GM12878 (cell line): ENCODE results near the gene ADGRG1.

Experiments used
- CHD2 ChIP-seq: IDR thresholded peaks from 2 replicates; pipeline ENCODE4 v1.6.1; 2011; ENCODE audit warnings: low read depth, low read length, improper control_type of control experiment, borderline replicate concordance
- EP300 ChIP-seq, 2 experiments: fragments of 150-350 bp in 1 of 2; IDR thresholded peaks; 2 replicates each; pipeline ENCODE4 v1.6.1; 2011 to 2012; ENCODE audit warnings: low read depth in 2 of 2, low read length in 2 of 2, borderline replicate concordance in 1 of 2, improper control_type of control experiment in 1 of 2, inconsistent platforms in 1 of 2; ENCODE audit not compliant: control insufficient read depth in 1 of 2
- HCFC1 ChIP-seq: fragments of 150-350 bp; IDR thresholded peaks from 2 replicates; pipeline ENCODE4 v1.6.1; 2014; ENCODE audit warnings: low read length
- HDAC2 ChIP-seq: fragments of 200-600 bp; sonication (generic); IDR thresholded peaks from 2 replicates; pipeline ENCODE4 v1.6.1; 2017
- NFYB ChIP-seq: IDR thresholded peaks from 2 replicates; pipeline ENCODE4 v1.6.1; 2011; ENCODE audit warnings: low read depth, mild to moderate bottlenecking, low read length, improper control_type of control experiment, moderate library complexity; ENCODE audit not compliant: insufficient read depth
- POLR2A ChIP-seq: IDR thresholded peaks from 2 replicates; pipeline ENCODE4 v1.6.1; 2011; ENCODE audit warnings: low read depth, mild to moderate bottlenecking, low read length
- SMC3 ChIP-seq: IDR thresholded peaks from 2 replicates; pipeline ENCODE4 v1.6.1; 2011; ENCODE audit warnings: low read length, improper control_type of control experiment, borderline replicate concordance
- SPI1 ChIP-seq: IDR thresholded peaks from 2 replicates; pipeline ENCODE4 v1.6.1; 2011; ENCODE audit warnings: low read depth, mild to moderate bottlenecking, low read length, moderate library complexity, borderline replicate concordance; ENCODE audit not compliant: insufficient read depth
- ZNF274 ChIP-seq: IDR thresholded peaks from one replicate; pipeline ENCODE4 v1.8.0; 2011; ENCODE audit not compliant: insufficient read length, insufficient read depth
- TF ChIP-seq, protein P1 (sequence below), 3 experiments: IDR thresholded peaks in 2 of 3; conservative IDR thresholded peaks in 1 of 3; 2 replicates each; pipeline ENCODE4 v1.5.1; 2011; ENCODE audit warnings: low read depth in 3 of 3, low read length in 3 of 3, mild to moderate bottlenecking in 3 of 3, control low read depth in 2 of 3, moderate library complexity in 2 of 3, inconsistent platforms in 1 of 3, mixed read lengths in 1 of 3; ENCODE audit not compliant: control insufficient read depth in 2 of 3, insufficient read depth in 1 of 3; ENCODE audit errors: extremely low read depth in 1 of 3
- TF ChIP-seq, protein P2 (sequence below): fragments of 450-650 bp; IDR thresholded peaks from 2 replicates; pipeline ENCODE4 v1.6.1; 2016; ENCODE audit warnings: mild to moderate bottlenecking

DNA sequence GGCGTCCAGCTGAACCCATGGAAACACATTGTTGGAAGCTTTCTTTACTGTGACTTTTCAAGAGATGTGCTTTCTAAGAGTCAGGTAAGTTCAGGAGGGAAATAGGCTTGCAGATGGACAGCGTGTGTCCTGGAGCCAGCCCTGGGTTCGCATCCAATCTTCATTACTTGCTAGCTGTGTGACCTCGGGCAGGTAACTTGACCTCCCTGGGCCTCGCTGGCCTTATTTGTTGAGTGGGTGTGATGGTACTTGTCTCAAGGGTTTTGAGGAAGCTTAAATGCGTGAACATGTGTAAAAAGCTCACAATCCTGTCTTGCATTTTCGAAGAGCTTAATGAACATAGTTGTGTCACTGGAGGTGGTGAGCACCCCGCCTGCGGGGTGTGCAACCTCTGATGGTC is 11.8 kb downstream of the ADGRG1 start:
- TF ChIP-seq NFYB: no peak
- TF ChIP-seq, protein P1, sequence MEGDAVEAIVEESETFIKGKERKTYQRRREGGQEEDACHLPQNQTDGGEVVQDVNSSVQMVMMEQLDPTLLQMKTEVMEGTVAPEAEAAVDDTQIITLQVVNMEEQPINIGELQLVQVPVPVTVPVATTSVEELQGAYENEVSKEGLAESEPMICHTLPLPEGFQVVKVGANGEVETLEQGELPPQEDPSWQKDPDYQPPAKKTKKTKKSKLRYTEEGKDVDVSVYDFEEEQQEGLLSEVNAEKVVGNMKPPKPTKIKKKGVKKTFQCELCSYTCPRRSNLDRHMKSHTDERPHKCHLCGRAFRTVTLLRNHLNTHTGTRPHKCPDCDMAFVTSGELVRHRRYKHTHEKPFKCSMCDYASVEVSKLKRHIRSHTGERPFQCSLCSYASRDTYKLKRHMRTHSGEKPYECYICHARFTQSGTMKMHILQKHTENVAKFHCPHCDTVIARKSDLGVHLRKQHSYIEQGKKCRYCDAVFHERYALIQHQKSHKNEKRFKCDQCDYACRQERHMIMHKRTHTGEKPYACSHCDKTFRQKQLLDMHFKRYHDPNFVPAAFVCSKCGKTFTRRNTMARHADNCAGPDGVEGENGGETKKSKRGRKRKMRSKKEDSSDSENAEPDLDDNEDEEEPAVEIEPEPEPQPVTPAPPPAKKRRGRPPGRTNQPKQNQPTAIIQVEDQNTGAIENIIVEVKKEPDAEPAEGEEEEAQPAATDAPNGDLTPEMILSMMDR (IDR thresholded peaks at IDR 0.05 in 2 of 3, conservative IDR thresholded peaks at IDR 0.05 in 1 of 3; ENCODE audit: control insufficient read depth in 2 of 3, extremely low read depth in 1 of 3, insufficient read depth in 1 of 3, low read depth in 3 of 3, low read length in 3 of 3): no peak
- no peak for TF ChIP-seq CHD2
- TF ChIP-seq, protein P2, sequence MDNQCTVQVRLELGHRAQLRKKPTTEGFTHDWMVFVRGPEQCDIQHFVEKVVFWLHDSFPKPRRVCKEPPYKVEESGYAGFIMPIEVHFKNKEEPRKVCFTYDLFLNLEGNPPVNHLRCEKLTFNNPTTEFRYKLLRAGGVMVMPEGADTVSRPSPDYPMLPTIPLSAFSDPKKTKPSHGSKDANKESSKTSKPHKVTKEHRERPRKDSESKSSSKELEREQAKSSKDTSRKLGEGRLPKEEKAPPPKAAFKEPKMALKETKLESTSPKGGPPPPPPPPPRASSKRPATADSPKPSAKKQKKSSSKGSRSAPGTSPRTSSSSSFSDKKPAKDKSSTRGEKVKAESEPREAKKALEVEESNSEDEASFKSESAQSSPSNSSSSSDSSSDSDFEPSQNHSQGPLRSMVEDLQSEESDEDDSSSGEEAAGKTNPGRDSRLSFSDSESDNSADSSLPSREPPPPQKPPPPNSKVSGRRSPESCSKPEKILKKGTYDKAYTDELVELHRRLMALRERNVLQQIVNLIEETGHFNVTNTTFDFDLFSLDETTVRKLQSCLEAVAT: no peak
- no peak for TF ChIP-seq SMC3
- no peak for TF ChIP-seq EP300 (IDR thresholded peaks at IDR 0.05; ENCODE audit: borderline replicate concordance in 1 of 2, control insufficient read depth in 1 of 2, low read depth in 2 of 2, low read length in 2 of 2)
- no peak for TF ChIP-seq HCFC1
- no peak for TF ChIP-seq ZNF274
- TF ChIP-seq HDAC2: no peak
- no peak for TF ChIP-seq SPI1
- no peak for TF ChIP-seq POLR2A
